ENCODE results near the gene NXPH4. TPM values are rescaled to one million over a fixed set of nuclear protein-coding genes. Genes with fewer than 3 reads are reported as not detected.

NXPH4 gene
- total RNA-seq, 1 donor from 2014 or later, result 1.3 TPM

Small RNA genes within 50 kb of the gene (small RNA-seq; reads per million reads assigned to genes)
- 0.05 reads per million for gene MIR1228 (ENCODE audit: low replicate concordance)

Other genes with a start within 250 kb of the NXPH4 start
- 6.4 TPM for gene ZBTB39, start 210.2 kb upstream of the NXPH4 start, total RNA-seq
- not detected for gene TAC3, start 200.3 kb upstream of the NXPH4 start, total RNA-seq
- not detected for gene MYO1A, start 166.7 kb upstream of the NXPH4 start, total RNA-seq
- 16.5 TPM for gene NEMP1, start 138.0 kb upstream of the NXPH4 start, total RNA-seq
- gene NAB2, start 127.7 kb upstream of the NXPH4 start, total RNA-seq, result 44.5 TPM
- 59.1 TPM for gene STAT6, start 105.4 kb upstream of the NXPH4 start, total RNA-seq
- gene LRP1, start 88.3 kb upstream of the NXPH4 start, total RNA-seq, result 221 TPM
- gene LRP1-AS, start 69.2 kb upstream of the NXPH4 start, total RNA-seq, result not detected
- gene SHMT2, start 12.9 kb downstream of the NXPH4 start, total RNA-seq, result 70.1 TPM
- 310 TPM for gene STAC3, start 34.4 kb downstream of the NXPH4 start, total RNA-seq
- gene R3HDM2, start 214.2 kb downstream of the NXPH4 start, total RNA-seq, result 40.0 TPM
- gene INHBC, start 218.0 kb downstream of the NXPH4 start, total RNA-seq, result not detected
- not detected for gene INHBE, start 238.5 kb downstream of the NXPH4 start, total RNA-seq
- gene GLI1, start 243.0 kb downstream of the NXPH4 start, total RNA-seq, result 5.6 TPM